Colonic mucosa (tissue), 4 donors: ENCODE measurements around the gene HCN3. TPM values are rescaled to one million over a fixed set of nuclear protein-coding genes. Genes with fewer than 3 reads are reported as not detected.

ENCODE experiments used
- DNase-seq: peaks from one replicate; pipeline ENCODE4 v3.0.0-alpha.2; 2020
- H3K27ac ChIP-seq: fragments of 200-600 bp; one replicate; pipeline ENCODE4 v1.8.0; 2021
- H3K27me3 ChIP-seq: fragments of 200-600 bp; one replicate; pipeline ENCODE4 v1.8.0; 2021
- H3K36me3 ChIP-seq: fragments of 200-600 bp; one replicate; pipeline ENCODE4 v1.8.0; 2021
- H3K4me1 ChIP-seq: fragments of 200-600 bp; one replicate; pipeline ENCODE4 v1.8.0; 2021; ENCODE audit warnings: mild to moderate bottlenecking
- H3K4me3 ChIP-seq: fragments of 200-600 bp; one replicate; pipeline ENCODE4 v1.8.0; 2021
- H3K9ac ChIP-seq, 2 donors: one replicate each; pipeline ENCODE4 v1.7.0; 2013; ENCODE audit warnings: control low read depth in 2 of 2, low read depth in 2 of 2, low read length in 2 of 2
- H3K9me3 ChIP-seq: fragments of 200-600 bp; one replicate; pipeline ENCODE4 v1.8.0; 2021
- intact Hi-C: fragments of 100-400 bp; cut with DNase I; formaldehyde crosslinking; loops from one replicate; pipeline ENCODE4 v1.14.1; 2022
- total RNA-seq, 2 donors: library from RNA; stranded (reverse); fragmentation: NEBNext Ultra II Directional in 1 of 2; extraction: Animal tissue kit (Norgen Biotek cat#: 25700) in 1 of 2; gene quantifications; one replicate each; pipeline ENCODE4 v1.2.1, GENCODE V29; 2021
- TF ChIP-seq, protein P1 (sequence below): fragments of 200-600 bp; IDR thresholded peaks from one replicate; pipeline ENCODE4 v1.8.0; 2022; ENCODE audit warnings: antibody characterized with exemption, mild to moderate bottlenecking
- donor health status: healthy.
- donor health status: DM: no; HTN: no; CAD: no.
- donor health status: DM: no; HTN: no; CAD: no.

The HCN3 gene
- total RNA-seq, 2 donors from 2014 or later: 12.4 to 12.8 TPM

GRCh38 chr1:155247667-155248553, 29.4 kb upstream of the HCN3 start:
- TF ChIP-seq, protein P1, sequence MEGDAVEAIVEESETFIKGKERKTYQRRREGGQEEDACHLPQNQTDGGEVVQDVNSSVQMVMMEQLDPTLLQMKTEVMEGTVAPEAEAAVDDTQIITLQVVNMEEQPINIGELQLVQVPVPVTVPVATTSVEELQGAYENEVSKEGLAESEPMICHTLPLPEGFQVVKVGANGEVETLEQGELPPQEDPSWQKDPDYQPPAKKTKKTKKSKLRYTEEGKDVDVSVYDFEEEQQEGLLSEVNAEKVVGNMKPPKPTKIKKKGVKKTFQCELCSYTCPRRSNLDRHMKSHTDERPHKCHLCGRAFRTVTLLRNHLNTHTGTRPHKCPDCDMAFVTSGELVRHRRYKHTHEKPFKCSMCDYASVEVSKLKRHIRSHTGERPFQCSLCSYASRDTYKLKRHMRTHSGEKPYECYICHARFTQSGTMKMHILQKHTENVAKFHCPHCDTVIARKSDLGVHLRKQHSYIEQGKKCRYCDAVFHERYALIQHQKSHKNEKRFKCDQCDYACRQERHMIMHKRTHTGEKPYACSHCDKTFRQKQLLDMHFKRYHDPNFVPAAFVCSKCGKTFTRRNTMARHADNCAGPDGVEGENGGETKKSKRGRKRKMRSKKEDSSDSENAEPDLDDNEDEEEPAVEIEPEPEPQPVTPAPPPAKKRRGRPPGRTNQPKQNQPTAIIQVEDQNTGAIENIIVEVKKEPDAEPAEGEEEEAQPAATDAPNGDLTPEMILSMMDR: no peak
- Histone ChIP-seq H3K4me3 (no peak overlapping the region), H3K27me3 (no peaks in the 10 kb centered on the region), H3K4me1 (peaks cover 3% of the 10 kb centered on the region), H3K27ac (no peak overlapping the region), H3K9me3 (no peaks in the 10 kb centered on the region), H3K36me3 (no peaks in the 10 kb centered on the region), H3K9ac (no peak overlapping the region)
- intact Hi-C loops: no loop called here
- DNase-seq: no peak

GRCh38 chr1:155250246-155250632, 27.0 kb upstream of the HCN3 start:
- TF ChIP-seq, protein P1: no peak
- intact Hi-C loops: loop anchor here (2.0 to 5.0 kb wide), 2 partner anchors 72 to 343 kb away; partner anchors contain the start of gene RUSC1
- peaks cover 12% of the 10 kb centered on the region for H3K4me1 ChIP-seq
- no peak for DNase-seq
- peak overlapping the region; percentile 23 for H3K4me3 ChIP-seq
- no peaks in the 10 kb centered on the region for H3K27me3 ChIP-seq
- H3K9me3 ChIP-seq: no peaks in the 10 kb centered on the region
- peak overlapping the region; percentile 61 to 76 for H3K9ac ChIP-seq
- no peak overlapping the region for H3K27ac ChIP-seq
- no peaks in the 10 kb centered on the region for H3K36me3 ChIP-seq

- Histone ChIP-seq H3K9me3 (no peaks in the 10 kb centered on the region), H3K9ac (peak overlapping the region; percentile 61 to 76), H3K36me3 (no peaks in the 10 kb centered on the region), H3K27me3 (no peaks in the 10 kb centered on the region), H3K27ac (no peak overlapping the region), H3K4me3 (peak overlapping the region; percentile 23), H3K4me1 (peaks cover 12% of the 10 kb centered on the region)
- intact Hi-C loops: loop anchor here (2.0 to 5.0 kb wide), 2 partner anchors 71 to 342 kb away; partner anchors contain the start of gene RUSC1
- TF ChIP-seq, protein P1: peak; percentile 100
- peak; percentile 95 for DNase-seq
Measured at GRCh38 chr1:155250633-155251449, 26.4 kb upstream of the HCN3 start.

GRCh38 chr1:155251566-155251965, 25.7 kb upstream of the HCN3 start:
- intact Hi-C loops: loop anchor here (2.0 to 5.0 kb wide), 2 partner anchors 71 to 341 kb away; partner anchors contain the start of gene RUSC1
- Histone ChIP-seq H3K9me3 (no peaks in the 10 kb centered on the region), H3K27me3 (no peaks in the 10 kb centered on the region), H3K4me3 (no peak overlapping the region), H3K27ac (no peak overlapping the region), H3K36me3 (no peaks in the 10 kb centered on the region), H3K9ac (no peak overlapping the region), H3K4me1 (peaks cover 12% of the 10 kb centered on the region)
- no peak for DNase-seq
- TF ChIP-seq, protein P1: no peak

DNA sequence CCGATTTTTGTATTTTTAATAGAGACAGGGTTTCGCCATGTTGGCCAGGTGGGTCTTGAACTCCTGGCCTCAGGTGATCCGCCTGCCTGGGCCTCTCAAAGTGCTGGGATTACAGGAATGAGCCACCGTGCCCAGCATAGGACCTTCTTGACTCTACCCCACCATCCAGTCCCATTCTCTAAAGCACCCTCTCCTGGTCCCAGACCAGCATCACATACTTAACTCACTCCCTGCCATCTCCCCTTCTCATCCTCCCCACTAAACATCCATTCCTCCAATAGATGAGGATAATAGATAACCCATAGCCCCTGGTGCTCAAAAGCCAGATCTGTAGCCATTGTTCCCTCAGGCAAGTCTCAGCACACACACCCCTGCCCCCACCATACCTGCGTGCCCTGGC, 24.1 kb upstream of the HCN3 start:
- H3K4me1 ChIP-seq: peaks cover 12% of the 10 kb centered on the region
- TF ChIP-seq, protein P1: no peak
- DNase-seq: no peak
- H3K27me3 ChIP-seq: no peaks in the 10 kb centered on the region
- H3K9me3 ChIP-seq: no peaks in the 10 kb centered on the region
- H3K9ac ChIP-seq: peak overlapping the region in 1 of 2 donors; percentile 47
- H3K4me3 ChIP-seq: no peak overlapping the region
- no peaks in the 10 kb centered on the region for H3K36me3 ChIP-seq
- H3K27ac ChIP-seq: no peak overlapping the region
- intact Hi-C loops: loop anchor here (5.0 kb wide), 1 partner anchor 69 kb away; the partner anchor contains the start of gene RUSC1
